NCI-H1105 treated with DMSO at 0.1 percent for 48 hours (cell line): Measurements from ENCODE around the gene SH3TC1.
A peak's percentile ranks its signal among the peaks of the same experiment; 100 is the strongest.

ENCODE experiments used
- DNase-seq: peaks from one replicate; lab custom pipeline; 2025; lab: John Stamatoyannopoulos, UW

The SH3TC1 gene

DNA sequence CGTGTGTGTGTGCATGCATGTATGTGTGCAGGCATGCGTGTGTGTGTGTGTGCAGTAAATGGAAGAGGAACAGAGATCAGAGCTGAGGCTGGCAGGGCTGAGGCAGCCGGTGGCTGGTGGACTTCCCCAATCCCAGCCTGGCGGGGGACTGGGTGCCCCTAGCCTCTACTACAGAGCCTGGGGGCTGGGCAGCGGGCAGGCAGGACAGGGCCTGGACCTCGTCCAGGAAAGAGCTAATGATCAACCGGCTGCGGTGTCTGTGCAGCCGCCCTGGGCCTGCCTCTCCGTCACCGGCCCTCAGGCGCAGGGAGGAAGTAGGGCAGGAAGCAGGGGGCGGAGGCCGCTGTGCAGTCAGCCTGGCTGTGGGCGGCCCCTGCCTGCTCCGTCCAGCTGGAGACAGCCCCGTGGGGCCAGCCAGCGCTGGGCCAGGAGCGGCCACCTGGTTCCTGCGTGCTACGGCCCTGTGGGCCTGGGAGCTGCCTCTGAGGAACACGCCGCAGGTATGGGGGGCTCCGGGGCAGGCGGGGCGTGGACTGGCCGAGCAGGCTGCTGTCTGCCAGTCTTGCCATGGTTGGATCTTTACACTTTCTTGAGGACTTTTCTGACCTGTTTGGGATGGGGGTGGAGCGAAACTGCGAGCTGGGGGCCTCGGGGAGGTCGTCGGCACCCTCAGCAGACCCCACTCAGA, at the start of gene SH3TC1:
SH3TC1 (plus strand) TSS at position 385 of the 688 bp plus-strand sequence. CDS start 5,905 bp downstream, outside the sequence.
- DNase-seq, result no peak

DNA sequence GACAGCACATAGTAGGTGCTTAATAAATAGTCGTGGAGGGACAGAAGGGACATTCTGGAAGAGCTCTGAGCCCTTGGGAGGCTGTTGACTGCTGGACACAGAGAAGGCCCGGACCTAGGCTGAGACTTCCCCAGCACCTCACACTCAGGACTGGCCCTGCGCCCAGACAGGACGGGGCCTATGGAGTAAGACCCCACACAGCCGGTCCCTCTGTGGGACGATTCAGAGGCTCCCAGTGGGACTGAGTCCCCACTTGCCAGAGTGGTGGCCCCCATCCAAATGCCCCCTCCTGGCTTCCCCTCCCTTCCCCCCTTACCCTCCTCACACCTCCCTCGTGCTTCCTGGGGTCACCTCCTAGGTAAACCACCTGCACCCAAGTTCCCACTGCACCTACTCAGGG, 49.4 kb upstream of the SH3TC1 start:
- DNase-seq, result no peak

DNA sequence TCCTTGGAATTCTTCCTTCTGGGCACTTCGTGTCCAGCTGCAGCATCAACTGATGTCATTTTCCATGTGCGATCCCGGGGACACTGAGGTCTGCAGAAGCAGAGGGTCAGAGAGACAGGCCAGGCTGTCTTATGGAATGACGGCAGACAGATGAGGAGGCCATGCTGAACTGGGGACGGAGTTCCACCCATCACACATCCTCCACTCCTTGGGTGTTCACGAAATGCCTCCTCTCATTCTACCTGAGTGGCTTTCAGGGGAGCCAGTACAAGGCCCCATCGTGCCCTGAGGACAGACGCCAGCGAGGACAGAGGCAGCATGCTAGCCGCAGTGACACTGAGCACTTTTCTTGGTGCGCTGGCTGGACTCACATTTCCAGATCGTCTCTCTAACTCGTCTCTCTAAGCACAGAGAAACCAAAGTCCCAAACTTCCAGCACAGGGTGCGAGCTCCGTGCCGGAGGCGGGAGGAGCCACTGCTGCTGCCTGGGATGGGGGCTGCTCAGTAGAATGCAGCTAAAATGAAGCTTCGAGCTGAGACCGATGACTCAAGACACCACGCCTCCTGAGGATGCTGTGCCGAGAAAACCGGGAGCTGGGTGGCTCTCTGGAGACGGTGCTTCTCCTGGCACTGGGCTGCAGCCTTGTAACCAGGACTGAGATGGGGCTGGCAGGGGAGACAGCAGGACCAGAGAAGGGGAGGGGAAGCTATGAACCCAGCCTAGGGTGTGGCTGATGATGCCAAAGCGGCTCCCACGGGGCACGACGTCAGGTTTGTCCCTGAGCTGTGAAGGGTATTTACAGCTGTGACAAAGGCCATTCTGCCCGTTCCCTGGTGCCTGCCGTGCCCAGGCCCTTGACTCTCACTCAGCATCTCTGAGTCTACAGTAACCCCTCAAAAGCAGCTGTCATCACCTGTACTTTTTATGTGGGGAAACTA, 48.7 kb upstream of the SH3TC1 start:
- DNase-seq, result no peak

DNA sequence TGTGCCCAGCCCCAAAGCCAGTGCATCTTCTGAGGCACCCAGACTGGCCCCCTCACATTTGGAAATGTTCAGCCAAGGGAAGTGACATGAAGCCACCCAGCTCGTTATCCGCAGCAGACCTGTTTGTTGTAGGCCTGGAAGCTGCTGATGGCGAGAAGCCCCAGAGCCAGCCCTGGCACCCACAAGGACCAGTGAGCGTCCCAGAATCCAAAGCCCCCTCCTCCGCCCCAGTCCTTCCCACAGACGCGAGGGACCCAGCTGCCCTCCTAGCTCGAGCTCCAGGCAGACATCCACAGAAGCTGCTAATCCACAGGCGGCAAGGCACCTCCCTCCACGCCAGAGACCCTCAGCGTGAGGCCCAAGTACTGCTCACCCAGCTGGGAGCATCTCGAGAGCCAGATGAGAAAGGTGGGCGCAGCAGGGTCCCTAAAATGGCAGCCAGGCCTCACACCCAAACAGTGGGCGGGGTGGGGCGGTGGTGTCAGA, 47.9 kb upstream of the SH3TC1 start:
- no peak for DNase-seq

DNA sequence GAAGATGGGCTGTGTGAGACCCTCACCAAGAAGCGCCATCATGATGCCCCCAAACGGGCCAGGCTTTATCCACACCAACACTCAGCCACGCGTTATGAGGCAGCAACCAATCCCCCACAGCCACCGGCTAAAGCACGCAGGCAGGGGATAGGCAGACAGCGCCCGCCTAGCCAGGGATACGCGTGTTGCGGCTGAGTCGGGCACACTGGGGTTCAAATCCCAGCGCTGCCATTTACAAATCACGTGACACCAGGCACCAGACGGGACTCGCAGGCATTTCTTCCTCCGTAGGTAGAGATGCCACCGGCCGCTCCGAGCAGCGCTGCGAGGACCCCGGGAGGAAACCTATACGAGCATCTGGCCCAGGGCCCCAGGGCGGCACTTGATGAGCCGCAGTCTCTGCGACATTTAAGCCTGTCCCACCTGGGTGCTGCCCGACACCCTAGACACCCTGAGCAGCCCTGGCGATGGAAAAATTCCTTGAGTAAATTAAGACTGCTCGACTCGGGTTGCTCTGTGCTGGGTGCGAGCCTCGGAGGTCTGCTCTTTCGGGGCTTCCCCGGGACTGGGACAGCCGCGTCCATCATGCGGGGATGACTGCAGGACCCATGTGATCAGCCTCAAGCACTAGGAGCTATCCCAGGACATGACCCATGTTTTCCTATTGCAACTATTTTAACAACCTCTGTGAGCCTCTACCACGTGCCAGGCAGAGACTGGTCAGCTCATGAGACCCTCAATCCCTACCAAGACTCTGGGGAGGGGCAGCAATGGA, 46.8 kb upstream of the SH3TC1 start:
- DNase-seq, result no peak

- DNase-seq, result no peak
These were observed 46.2 kb upstream of the SH3TC1 start for GRCh38 chr4:8152865-8153257.

DNA sequence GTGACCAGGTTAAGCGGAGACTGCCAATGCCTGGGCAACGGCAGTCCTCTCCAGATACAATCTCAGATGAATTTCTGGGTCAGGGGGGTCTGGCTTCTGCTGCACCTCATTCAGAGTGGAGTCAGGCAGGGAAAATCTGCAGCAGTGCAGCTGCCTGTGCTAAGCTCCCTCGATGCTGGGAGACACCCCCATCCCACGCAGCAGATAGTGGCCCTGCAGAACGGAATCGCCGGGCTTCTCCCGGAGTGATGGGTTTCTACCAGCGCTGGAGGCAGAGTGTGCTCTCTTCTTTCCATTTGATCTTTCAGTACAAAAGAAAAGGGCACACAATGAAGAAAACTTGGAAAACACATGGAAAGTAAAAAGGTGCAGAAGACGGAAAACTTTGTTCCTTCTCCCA, 45.6 kb upstream of the SH3TC1 start:
- no peak for DNase-seq

DNA sequence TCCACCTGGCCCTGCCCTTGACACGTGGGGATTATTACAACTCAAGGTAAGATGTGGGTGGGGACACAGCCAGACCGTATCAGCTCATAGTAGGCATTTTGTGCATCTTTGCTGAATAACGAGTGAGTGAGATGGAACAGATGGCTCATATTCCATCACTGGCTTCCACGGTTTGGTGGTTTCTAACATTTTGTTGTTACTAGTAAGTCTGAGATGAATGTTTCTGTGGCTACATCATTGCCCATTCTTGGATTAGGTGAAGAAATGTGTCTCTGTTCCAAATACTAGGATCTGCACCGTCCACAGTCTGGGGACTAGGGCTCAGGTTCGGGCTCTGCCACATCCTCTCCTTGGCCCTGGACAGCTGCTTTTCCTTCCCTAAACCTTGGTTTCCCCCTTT, 44.0 kb upstream of the SH3TC1 start:
- DNase-seq, result no peak

GRCh38 chr4:8155660-8156421, 43.2 kb upstream of the SH3TC1 start:
- DNase-seq, result no peak

DNA sequence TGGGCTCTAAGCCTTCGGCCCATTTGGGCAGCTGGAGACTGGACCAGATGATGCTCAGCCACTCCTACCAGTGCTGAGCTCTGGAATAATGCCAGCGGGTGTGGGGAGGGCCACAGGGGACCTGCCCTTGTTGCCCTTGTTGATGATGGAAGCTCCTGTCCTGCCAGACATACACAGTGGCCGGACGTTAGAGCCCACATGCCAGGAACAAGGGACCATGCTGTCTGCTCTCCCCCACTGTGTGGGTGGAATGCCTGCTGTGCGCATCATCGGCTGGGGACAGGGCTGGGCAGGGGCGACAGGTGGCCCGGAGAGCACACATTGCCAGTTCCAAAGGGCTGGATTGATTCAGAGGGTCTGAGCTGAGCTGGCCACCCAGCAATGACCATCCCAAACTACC, 42.5 kb upstream of the SH3TC1 start:
- DNase-seq, result no peak

DNA sequence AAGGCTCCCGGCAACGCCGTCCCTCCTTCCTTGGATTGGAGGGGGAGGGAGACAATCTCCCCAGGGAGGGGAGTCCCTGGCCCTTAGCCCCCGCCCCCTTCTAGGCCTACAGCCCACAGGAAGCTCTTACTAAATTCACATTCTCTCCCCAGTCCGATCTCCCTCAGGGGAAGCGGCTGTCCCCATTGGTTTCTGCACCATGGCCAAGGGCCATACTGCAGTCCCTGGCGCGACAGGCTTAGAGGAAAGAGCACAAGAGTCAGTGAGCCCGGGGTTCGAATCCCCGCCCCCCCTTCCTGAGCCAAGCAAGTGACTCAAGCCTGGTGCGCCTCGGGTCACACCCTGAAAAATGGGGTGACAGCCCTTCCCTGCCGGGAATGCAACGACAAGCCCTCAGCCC, 41.6 kb upstream of the SH3TC1 start:
- DNase-seq, result peak; percentile 34

DNA sequence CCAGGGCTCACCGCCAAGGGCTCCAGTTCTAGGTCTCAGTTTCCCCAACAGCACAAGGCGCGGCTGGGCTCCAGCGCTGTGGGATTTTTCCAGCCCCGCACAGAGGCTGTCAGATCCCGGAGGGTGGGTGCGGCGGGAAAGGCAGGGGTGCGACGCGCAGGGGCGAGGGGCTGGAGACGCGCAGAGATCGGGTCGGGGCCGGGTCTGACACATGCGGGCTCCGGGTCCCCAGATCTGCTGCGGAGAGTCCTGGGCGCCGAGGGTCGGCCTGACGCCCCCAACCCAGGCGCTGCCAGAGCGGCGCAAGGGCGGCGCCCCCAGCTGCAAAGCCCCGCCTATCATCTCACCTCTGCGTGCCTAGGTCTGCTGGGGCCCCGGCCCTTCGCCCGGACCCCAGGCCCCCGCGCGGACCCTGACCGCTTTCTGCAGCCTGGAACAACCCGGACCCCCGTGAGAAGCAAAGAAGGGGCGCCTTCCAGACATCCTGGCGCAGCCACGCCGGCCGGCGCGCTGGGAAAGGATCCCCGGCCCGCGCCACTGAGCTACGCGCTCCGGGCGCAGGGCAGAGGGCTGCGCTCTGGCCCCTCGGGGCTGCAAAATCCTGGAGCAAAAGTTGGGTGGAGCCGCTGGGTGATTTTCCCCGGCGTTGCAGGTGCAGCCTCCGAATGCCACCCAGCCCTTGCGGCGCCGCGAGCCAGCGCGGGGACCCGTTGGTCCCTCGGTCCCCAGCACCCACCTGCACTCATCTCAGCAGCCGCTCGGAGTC, 41.0 kb upstream of the SH3TC1 start:
- no peak for DNase-seq

DNA sequence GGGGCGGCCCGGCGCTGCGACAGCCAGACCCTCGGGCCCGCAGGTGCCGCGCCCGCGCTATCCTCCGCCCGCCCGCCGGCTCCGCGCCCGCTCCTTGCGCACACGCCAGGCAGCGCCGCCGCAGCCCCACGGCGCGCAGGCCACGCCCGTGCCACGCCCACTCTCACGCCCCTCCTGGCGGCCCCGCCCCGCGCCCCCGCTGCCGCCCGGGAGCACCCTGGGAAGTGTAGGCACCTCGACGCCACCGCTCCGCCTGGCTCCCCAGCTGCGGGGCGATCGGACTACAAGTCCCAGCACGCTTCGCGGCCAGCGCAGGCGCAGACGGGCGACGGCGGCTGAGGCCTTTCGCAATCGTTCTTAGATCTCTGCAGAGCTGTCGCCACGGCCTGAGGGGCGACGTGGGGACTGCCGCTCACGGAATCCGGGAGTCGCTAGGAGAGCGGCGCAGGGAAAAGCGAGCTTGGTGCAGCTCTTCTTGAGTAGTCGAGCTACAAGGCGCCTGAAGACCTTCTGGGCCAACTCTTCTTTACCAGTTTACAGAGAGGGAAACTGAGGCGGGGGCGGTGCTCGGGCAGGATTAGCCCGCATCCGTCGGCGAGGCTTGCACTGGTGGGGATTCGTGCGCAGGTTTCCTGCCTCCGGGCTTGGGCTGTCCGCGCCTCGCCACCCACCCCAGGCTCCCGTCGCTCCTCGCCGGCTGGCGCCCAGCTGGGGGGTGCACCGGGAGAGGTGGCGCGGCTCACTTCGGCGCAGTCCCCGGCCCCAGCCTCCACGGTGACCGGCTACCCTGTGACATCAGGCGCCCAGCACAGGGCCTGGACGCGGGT, 40.2 kb upstream of the SH3TC1 start, which contains the start of gene ABLIM2:
ABLIM2 (minus strand) TSS at position 104 of the 827 bp plus-strand sequence. CDS start 124 bp downstream, outside the sequence.
- DNase-seq, result peak; percentile 87

DNA sequence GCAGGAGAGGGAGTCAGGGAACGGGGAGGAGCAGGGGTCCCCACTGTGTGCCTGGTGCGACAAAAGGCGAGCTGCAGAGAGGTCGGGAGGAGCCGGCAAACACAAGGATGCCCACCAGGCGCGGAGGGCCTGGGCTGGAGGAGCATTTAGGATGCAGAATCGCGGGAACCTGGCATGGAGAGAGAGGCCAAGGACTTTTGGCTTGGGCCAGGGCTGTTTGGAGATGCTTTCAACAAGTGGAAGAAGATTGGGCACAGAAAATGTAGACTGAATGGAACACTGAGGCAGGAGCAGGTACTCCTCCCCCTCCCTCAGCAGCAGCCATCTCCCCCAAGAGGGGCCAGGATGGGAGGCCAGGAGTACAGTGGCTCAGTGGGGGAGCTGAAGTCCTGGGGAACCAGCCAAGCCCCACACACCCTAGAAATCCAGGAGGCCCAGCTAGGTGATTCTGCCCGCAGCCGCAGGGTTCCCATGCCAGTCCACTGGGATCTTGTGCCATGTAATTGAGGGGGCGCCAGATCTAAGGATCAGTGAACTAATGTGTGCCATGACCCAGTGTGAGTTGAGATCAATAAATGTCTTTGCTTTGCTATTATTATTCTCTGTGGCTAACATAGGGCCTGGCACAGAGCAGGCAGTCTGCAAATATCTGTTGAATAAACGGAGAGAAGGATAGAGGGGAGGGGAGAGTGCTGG, 39.4 kb upstream of the SH3TC1 start:
- no peak for DNase-seq

DNA sequence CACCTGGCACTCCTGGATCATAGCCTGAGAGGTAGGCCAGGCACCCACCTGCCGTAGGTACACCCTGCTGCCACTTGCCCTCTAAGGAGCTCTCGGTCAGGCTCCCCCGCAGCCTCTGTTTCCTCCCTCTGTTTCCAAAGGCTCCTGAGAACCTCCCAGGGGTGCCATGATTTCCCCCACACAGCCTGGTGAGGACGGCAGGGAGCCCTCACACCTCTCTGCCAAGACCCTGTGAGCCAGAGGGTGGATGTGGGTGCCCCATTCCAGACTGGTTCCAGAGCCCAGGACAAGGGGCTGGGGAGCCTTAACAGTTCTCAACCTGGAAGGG, 38.9 kb upstream of the SH3TC1 start:
- DNase-seq, result peak; percentile 59

GRCh38 chr4:8160572-8160971, 38.5 kb upstream of the SH3TC1 start:
- DNase-seq, result no peak

GRCh38 chr4:8162625-8163024, 36.5 kb upstream of the SH3TC1 start:
- peak; percentile 33 for DNase-seq

DNA sequence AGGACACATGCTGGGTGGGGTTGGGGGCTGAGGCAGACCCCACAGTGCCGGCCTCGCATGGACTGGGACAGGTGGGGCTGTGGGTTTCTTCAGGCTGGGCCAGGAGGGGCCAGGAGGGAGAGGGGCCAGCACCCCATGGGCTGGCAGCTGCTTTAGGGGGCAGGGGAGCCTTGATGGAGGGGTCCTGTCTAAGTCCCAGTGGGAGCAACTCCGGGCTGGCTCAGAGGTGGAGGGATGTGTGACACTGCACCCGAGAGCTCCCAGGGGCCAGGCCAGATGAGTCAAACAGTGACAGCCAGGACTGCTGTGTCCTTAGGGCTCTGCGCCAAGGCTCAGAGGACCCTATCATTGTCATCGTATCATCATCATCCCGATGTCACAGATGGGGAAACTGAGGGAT, 36.1 kb upstream of the SH3TC1 start:
- DNase-seq, result no peak
